GM12872 (cell line): ENCODE results near the gene HRH2.
A peak's percentile ranks its signal among the peaks of the same experiment; 100 is the strongest.

Source experiments
- CTCF ChIP-seq: IDR thresholded peaks from 3 replicates; pipeline ENCODE4 v1.5.1; 2011; ENCODE audit warnings: low read depth, mild to moderate bottlenecking, low read length, moderate library complexity; ENCODE audit not compliant: insufficient read depth

Gene HRH2

GRCh38 chr5:175724314-175725275, 66.7 kb downstream of the HRH2 start:
- no peak for TF ChIP-seq CTCF

GRCh38 chr5:175728316-175728715, 70.4 kb downstream of the HRH2 start:
- no peak for TF ChIP-seq CTCF

GRCh38 chr5:175728885-175729828, 71.3 kb downstream of the HRH2 start:
- no peak for TF ChIP-seq CTCF

GRCh38 chr5:175729829-175730277, 72.0 kb downstream of the HRH2 start:
- TF ChIP-seq CTCF: peak; percentile 97

- no peak for TF ChIP-seq CTCF
These were observed 73.3 kb downstream of the HRH2 start for GRCh38 chr5:175731172-175731571.

- no peak for TF ChIP-seq CTCF
These were observed 74.0 kb downstream of the HRH2 start for GRCh38 chr5:175731756-175732465.
